GM19397 (cell line): Measurements from ENCODE around the gene TAF11L7.
"Not testable (repeated sequence)": the region's sequence is repeated elsewhere in the genome, so short reads cannot be mapped to it uniquely, and the experiment has no call there.

Source experiments
- ATAC-seq: cut with Tn5 transposase; IDR thresholded peaks from one replicate; pipeline ENCODE4 v1.9.1; 2021; ENCODE audit warnings: mild to moderate bottlenecking, moderate library complexity; ENCODE audit not compliant: unreplicated experiment

The TAF11L7 gene

DNA sequence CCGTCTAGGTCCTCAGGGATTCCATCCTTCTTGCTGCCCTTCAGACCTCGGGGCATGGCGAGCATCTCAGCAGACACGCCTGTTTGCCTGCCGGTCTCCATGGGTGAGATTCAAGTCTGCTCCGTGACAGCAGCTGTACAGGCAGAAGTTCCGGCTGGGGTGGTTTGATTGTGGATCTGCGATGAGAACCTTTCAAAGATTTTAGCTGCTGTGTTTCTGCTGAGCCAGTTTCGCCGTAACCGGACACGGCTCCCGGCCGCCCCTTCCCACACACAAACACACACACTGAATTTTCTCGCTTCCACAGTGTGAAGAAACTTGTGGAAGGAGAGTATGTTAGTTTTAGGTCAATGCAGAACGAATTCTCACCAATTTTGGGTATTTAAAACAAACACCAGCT is at the start of gene TAF11L7:
Gene TAF11L7 (minus strand): TSS at position 101 of the 400 bp plus-strand sequence.
- not testable (repeated sequence) for ATAC-seq

- no peak for ATAC-seq
Observed at GRCh38 chr5:17634160-17634559, 48.6 kb upstream of the TAF11L7 start, which contains the start of gene TAF11L14. TSS of gene TAF11L14 (plus strand) at chr5:17634460.

DNA sequence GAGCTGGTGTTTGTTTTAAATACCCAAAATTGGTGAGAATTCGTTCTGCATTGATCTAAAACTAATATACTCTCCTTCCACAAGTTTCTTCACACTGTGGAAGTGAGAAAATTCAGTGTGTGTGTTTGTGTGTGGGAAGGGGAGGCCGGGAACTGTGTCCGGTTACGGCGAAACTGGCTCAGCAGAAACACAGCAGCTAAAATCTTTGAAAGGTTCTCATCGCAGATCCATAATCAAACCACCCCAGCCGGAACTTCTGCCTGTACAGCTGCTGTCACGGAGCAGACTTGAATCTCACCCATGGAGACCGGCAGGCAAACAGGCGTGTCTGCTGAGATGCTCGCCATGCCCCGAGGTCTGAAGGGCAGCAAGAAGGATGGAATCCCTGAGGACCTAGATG is 46.2 kb upstream of the TAF11L7 start, which contains the start of gene TAF11L13:
Gene TAF11L13 (plus strand): TSS at position 301 of the 400 bp plus-strand sequence.
- ATAC-seq, result not testable (repeated sequence)

DNA sequence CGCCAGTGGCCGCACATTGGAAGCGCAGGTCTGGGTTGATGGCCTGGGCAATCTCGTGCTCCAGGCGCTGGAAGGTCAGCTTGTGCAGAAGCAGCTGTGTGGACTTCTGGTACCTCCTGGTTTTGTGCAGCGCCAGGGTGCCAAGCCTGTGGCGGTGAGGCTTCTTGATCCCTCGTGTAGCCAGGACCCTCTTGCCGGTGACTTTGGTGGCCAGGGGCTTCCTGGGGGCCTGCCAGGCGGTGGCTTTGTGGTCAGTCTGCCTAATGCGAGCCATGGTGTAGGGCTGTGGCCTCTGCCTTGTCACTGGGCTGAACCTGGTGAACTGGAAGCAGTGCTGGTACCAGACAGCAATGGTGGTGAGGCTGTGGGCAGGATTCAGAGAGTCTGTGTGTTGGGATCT is 40.1 kb upstream of the TAF11L7 start:
- ATAC-seq, result no peak

GRCh38 chr5:17620627-17621026 is 35.1 kb upstream of the TAF11L7 start:
- no peak for ATAC-seq

DNA sequence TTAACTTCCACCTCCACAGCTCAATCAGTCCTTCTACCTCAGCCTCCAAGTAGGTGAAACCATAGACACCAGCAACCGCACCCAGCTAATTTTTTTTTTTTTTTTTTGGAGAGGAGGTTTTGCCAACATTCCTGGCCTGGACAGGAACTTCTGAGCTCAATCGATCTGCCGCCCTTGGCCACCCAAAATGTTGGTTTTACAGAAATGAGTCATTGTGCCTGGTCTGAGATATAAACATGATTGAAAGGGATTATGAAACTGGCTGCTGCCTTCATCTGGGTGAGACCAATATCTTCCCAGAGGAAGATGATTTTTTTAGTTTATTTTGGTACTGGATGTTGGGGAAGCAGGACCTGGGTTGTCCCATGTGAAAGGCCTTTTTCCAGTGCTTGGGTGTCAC is 33.8 kb upstream of the TAF11L7 start:
- no peak for ATAC-seq

DNA sequence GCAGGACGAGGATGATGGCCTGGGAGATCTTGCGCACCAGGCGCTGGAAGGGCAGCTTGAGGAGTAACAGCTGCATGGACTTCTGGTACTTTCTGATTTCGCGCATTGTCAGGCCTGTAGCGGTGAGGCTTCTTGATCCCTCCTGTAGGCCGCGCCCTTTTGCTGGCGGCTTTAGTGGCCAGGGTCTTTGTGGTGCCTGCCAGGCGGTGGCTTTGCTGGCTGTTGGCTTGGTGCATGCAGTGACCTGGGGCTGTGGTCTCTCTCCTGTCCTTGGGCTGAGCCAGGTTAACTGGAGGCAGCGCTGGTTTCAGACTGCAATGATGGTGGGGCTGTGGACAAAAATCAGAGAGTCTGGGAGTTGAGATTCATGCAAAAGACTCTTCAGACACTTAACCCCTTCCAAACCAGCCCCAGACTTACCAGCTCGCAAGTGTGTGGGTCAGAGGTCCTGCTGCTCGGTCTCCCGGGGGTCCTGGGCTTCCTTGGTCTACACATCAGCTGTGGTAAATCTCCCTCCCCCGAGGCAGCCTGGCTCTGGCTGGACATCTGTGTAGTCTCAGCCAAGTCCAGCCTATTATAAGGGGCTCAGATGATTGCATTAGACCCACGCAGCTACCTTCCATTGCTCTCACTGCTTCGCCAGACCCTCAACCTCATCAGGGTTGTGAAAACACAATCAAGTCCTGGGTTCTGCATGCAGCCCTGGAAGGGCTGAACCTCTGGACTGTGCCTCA is 29.5 kb upstream of the TAF11L7 start:
- no peak for ATAC-seq

GRCh38 chr5:17610092-17610491 is 24.5 kb upstream of the TAF11L7 start, which contains the start of gene TAF11L12:
TSS of gene TAF11L12 (plus strand) at chr5:17610392.
- not testable (repeated sequence) for ATAC-seq

GRCh38 chr5:17607461-17607860 is 21.9 kb upstream of the TAF11L7 start:
- ATAC-seq, result not testable (repeated sequence)

GRCh38 chr5:17604951-17605350 is 19.4 kb upstream of the TAF11L7 start:
- ATAC-seq, result no peak

- not testable (repeated sequence) for ATAC-seq
Observed at GRCh38 chr5:17603880-17604279, 18.3 kb upstream of the TAF11L7 start, which contains the start of gene TAF11L11. TSS of gene TAF11L11 (plus strand) at chr5:17604183.

DNA sequence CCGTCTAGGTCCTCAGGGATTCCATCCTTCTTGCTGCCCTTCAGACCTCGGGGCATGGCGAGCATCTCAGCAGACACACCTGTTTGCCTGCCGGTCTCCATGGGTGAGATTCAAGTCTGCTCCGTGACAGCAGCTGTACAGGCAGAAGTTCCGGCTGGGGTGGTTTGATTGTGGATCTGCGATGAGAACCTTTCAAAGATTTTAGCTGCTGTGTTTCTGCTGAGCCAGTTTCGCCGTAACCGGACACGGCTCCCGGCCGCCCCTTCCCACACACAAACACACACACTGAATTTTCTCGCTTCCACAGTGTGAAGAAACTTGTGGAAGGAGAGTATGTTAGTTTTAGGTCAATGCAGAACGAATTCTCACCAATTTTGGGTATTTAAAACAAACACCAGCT is 12.2 kb upstream of the TAF11L7 start, which contains the start of gene TAF11L10:
Gene TAF11L10 (minus strand): TSS at position 101 of the 400 bp plus-strand sequence.
- not testable (repeated sequence) for ATAC-seq

- not testable (repeated sequence) for ATAC-seq
Observed at GRCh38 chr5:17594255-17594654, 8.7 kb upstream of the TAF11L7 start, which contains the start of gene TAF11L9. TSS of gene TAF11L9 (minus strand) at chr5:17594394.

DNA sequence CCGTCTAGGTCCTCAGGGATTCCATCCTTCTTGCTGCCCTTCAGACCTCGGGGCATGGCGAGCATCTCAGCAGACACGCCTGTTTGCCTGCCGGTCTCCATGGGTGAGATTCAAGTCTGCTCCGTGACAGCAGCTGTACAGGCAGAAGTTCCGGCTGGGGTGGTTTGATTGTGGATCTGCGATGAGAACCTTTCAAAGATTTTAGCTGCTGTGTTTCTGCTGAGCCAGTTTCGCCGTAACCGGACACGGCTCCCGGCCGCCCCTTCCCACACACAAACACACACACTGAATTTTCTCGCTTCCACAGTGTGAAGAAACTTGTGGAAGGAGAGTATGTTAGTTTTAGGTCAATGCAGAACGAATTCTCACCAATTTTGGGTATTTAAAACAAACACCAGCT is 5.3 kb upstream of the TAF11L7 start, which contains the start of gene TAF11L8:
Gene TAF11L8 (minus strand): TSS at position 101 of the 400 bp plus-strand sequence.
- ATAC-seq, result not testable (repeated sequence)
